Thoracic aorta (tissue), 2 donors: ENCODE results near the gene SLC37A3. TPM values are rescaled to one million over a fixed set of nuclear protein-coding genes. Genes with fewer than 3 reads are reported as not detected.

Experiments used
- ATAC-seq: fragments of 150-250 bp; one replicate; pipeline ENCODE4 v1.8.0; 2017; ENCODE audit warnings: low read depth; ENCODE audit not compliant: insufficient number of reproducible peaks, low FRiP score
- DNase-seq: peaks from one replicate; pipeline ENCODE4 v3.0.0-alpha.2; 2020; ENCODE audit warnings: low spot score
- H3K27ac ChIP-seq, 2 donors: fragments of 200-600 bp; sonication (generic); 1 replicate in 1 of 2; 2 replicates in 1 of 2; pipeline ENCODE4 v1.5.1; 2016; ENCODE audit warnings: mild to moderate bottlenecking in 2 of 2, moderate library complexity in 2 of 2
- H3K27me3 ChIP-seq: fragments of 200-600 bp; sonication (generic); replicated peaks from 2 replicates; pipeline ENCODE4 v1.6.0; 2016; ENCODE audit warnings: mild to moderate bottlenecking; ENCODE audit not compliant: insufficient read depth
- H3K36me3 ChIP-seq: fragments of 200-600 bp; sonication (generic); one replicate; pipeline ENCODE4 v1.5.1; 2016
- H3K4me1 ChIP-seq, 2 donors: fragments of 200-600 bp; sonication (generic); 1 replicate in 1 of 2; 2 replicates in 1 of 2; pipeline versions ENCODE4 v1.5.1 to v1.6.0; 2016; ENCODE audit warnings: low read depth in 2 of 2, mild to moderate bottlenecking in 1 of 2; ENCODE audit not compliant: control insufficient read depth in 1 of 2
- H3K4me3 ChIP-seq: fragments of 200-600 bp; sonication (generic); 2 replicates; pipeline ENCODE4 v1.5.1; 2016; ENCODE audit warnings: mild to moderate bottlenecking
- H3K9me3 ChIP-seq: fragments of 200-600 bp; sonication (generic); 2 replicates; pipeline ENCODE4 v1.5.1; 2016
- CTCF ChIP-seq: fragments of 200-600 bp; sonication (generic); IDR thresholded peaks from one replicate; pipeline ENCODE4 v1.5.1; 2019; ENCODE audit warnings: antibody characterized with exemption
- total RNA-seq, 2 donors: library from RNA; depleted of rRNA; stranded (reverse); fragments of >200 nt; gene quantifications; one replicate each; pipeline versions ENCODE4 v1.1.0 to v1.2.3, GENCODE V29; 2016

The SLC37A3 gene
- total RNA-seq, 2 donors from 2014 or later, result 66.5 to 83.2 TPM

- Histone ChIP-seq H3K4me1 (peaks cover 15 to 19% of the 10 kb centered on the region in 2 donors), H3K4me3 (peak overlapping the region; percentile 99), H3K36me3 (no peaks in the 10 kb centered on the region), H3K9me3 (no peaks in the 10 kb centered on the region), H3K27ac (no peak overlapping the region), H3K27me3 (no peaks in the 10 kb centered on the region)
- no peak for ATAC-seq
- no peak for DNase-seq
- no peak for TF ChIP-seq CTCF
Measured at GRCh38 chr7:140398821-140399220, 491 bp upstream of the SLC37A3 start.

- H3K4me3 ChIP-seq, result no peak overlapping the region
- H3K36me3 ChIP-seq, result no peaks in the 10 kb centered on the region
- ATAC-seq (no peak), DNase-seq (no peak)
- peaks cover 19 to 23% of the 10 kb centered on the region in 2 donors for H3K4me1 ChIP-seq
- H3K27ac ChIP-seq, result no peak overlapping the region
- H3K27me3 ChIP-seq, result no peaks in the 10 kb centered on the region
- no peaks in the 10 kb centered on the region for H3K9me3 ChIP-seq
- TF ChIP-seq CTCF, result no peak
Measured at GRCh38 chr7:140393756-140394306, 4.5 kb downstream of the SLC37A3 start.

GRCh38 chr7:140391634-140392033, 6.7 kb downstream of the SLC37A3 start:
- ATAC-seq, result no peak
- peaks cover 11 to 13% of the 10 kb centered on the region in 2 donors for H3K4me1 ChIP-seq
- DNase-seq, result no peak
- H3K4me3 ChIP-seq, result no peak overlapping the region
- H3K9me3 ChIP-seq, result no peaks in the 10 kb centered on the region
- H3K27ac ChIP-seq, result no peak overlapping the region
- no peaks in the 10 kb centered on the region for H3K36me3 ChIP-seq
- TF ChIP-seq CTCF, result no peak
- H3K27me3 ChIP-seq, result no peaks in the 10 kb centered on the region

GRCh38 chr7:140390466-140391190, 7.7 kb downstream of the SLC37A3 start:
- no peak overlapping the region for H3K27ac ChIP-seq
- no peaks in the 10 kb centered on the region for H3K36me3 ChIP-seq
- no peak for DNase-seq
- no peaks in the 10 kb centered on the region for H3K9me3 ChIP-seq
- peaks cover 4 to 6% of the 10 kb centered on the region in 2 donors for H3K4me1 ChIP-seq
- no peak for ATAC-seq
- no peaks in the 10 kb centered on the region for H3K27me3 ChIP-seq
- TF ChIP-seq CTCF, result no peak
- H3K4me3 ChIP-seq, result no peak overlapping the region

GRCh38 chr7:140390034-140390433, 8.3 kb downstream of the SLC37A3 start:
- no peak for DNase-seq
- ATAC-seq, result no peak
- H3K9me3 ChIP-seq, result no peaks in the 10 kb centered on the region
- H3K27me3 ChIP-seq, result no peaks in the 10 kb centered on the region
- H3K36me3 ChIP-seq, result no peaks in the 10 kb centered on the region
- peaks cover 9 to 11% of the 10 kb centered on the region in 2 donors for H3K4me1 ChIP-seq
- no peak overlapping the region for H3K27ac ChIP-seq
- no peak overlapping the region for H3K4me3 ChIP-seq
- TF ChIP-seq CTCF, result no peak
